Measurements from ENCODE around the gene DNAJC22.

DNAJC22 gene

GRCh38 chr12:49342914-49343731, 3.6 kb upstream of the DNAJC22 start:
- TF ChIP-seq POU2F2 (IDR thresholded peaks at IDR 0.05; ENCODE audit: low read depth, low read length), result no peak
- no peak for TF ChIP-seq POLR2A (IDR thresholded peaks at IDR 0.05; ENCODE audit: low read depth, low read length)
- TF ChIP-seq POLR2AphosphoS5 (IDR thresholded peaks at IDR 0.05; ENCODE audit: low read depth, low read length), result no peak
- FAIRE-seq (peak; percentile 89), DNase-seq (ENCODE audit: insufficient read length, low spot score) (no peak)

DNA sequence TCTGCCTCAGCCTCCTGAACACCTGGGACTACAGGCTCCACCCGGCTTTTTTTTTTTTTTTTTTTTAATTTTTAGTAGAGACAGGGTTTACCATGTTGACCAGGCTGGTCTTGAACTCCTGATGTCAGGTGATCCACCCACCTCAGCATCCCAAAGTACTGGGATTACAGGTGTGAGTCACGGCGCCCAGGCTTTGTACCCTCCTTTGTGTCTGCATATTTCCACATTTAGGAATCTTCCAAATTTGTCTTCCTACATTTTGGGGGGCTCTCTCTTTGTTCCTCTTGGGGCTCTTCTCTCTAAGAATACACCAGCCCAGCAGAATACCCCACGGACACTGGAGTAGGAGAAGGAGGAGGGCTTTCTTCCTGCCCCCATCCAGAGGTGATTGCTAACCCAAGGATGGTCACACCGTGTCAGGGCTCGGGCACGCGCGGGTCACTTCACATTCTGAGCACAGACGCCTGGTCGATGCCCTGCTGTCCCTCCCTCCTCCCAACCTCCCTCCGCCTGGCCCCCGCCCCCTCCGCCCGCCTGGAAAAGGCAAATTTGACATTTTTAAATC, 2.1 kb upstream of the DNAJC22 start:
- no peak for FAIRE-seq
- no peak for DNase-seq (ENCODE audit: insufficient read length, low spot score)
- TF ChIP-seq TAF1 (IDR thresholded peaks at IDR 0.05; ENCODE audit: low read depth, low read length) (no peak), SPI1 (IDR thresholded peaks at IDR 0.05; ENCODE audit: low read depth, low read length) (no peak), POLR2A (IDR thresholded peaks at IDR 0.05; ENCODE audit: low read depth, low read length) (no peak), POU2F2 (IDR thresholded peaks at IDR 0.05; ENCODE audit: low read depth, low read length) (no peak), POLR2AphosphoS5 (IDR thresholded peaks at IDR 0.05; ENCODE audit: low read depth, low read length) (no peak), PAX5 (IDR thresholded peaks at IDR 0.05; ENCODE audit: insufficient read depth, low read length, severe bottlenecking) (no peak)

- DNase-seq (ENCODE audit: insufficient read length, low spot score) (peak; percentile 64), FAIRE-seq (peak; percentile 55)
- no peak for TF ChIP-seq POLR2A (IDR thresholded peaks at IDR 0.05; ENCODE audit: low read depth, low read length)
- TF ChIP-seq TAF1 (IDR thresholded peaks at IDR 0.05; ENCODE audit: low read depth, low read length), result no peak
- TF ChIP-seq PAX5 (IDR thresholded peaks at IDR 0.05; ENCODE audit: insufficient read depth, low read length, severe bottlenecking), result peak; percentile 92
Observed at GRCh38 chr12:49345051-49345824, 1.4 kb upstream of the DNAJC22 start.

DNA sequence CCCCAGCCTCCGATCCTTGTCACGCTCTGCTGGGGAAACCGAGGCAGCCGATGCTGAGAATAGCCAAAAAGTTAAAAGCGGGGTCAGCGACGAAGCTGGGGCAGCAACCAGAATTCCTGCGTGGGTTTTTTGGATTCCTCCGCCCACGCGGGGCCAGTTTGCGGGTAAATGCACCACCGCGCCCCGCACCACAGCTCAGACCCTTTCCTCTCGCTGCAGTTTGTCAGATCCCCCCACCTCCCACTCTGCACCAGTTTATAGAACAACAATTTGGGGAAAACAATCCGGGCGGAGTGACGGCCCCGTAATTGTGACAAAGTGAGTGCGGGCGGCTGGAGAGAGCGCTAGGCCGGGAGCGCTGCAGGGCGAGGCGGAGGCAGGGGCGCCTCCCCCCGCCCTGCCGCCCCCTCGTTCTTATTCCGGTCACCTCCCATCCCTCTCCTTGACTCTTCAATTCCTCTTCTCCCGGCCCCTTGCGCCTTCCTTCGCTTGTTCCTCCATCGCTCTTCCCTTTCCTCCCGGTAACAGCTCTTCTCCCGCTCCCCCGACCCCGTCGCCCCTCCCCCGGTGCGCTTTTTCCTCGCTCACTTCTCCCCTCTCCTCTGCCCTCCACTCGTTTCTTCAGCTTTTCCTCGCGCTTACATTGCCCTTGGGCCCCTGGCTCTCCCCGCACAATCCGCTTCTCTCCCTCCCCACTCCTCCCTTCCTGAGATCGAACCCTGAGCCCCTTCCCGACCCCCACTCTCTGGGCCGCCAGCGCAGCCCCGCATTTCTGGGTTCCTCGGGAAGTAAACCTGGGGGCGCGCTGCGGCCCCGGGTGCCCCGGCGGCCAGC, 646 bp upstream of the DNAJC22 start:
- no peak for DNase-seq (ENCODE audit: insufficient read length, low spot score)

DNA sequence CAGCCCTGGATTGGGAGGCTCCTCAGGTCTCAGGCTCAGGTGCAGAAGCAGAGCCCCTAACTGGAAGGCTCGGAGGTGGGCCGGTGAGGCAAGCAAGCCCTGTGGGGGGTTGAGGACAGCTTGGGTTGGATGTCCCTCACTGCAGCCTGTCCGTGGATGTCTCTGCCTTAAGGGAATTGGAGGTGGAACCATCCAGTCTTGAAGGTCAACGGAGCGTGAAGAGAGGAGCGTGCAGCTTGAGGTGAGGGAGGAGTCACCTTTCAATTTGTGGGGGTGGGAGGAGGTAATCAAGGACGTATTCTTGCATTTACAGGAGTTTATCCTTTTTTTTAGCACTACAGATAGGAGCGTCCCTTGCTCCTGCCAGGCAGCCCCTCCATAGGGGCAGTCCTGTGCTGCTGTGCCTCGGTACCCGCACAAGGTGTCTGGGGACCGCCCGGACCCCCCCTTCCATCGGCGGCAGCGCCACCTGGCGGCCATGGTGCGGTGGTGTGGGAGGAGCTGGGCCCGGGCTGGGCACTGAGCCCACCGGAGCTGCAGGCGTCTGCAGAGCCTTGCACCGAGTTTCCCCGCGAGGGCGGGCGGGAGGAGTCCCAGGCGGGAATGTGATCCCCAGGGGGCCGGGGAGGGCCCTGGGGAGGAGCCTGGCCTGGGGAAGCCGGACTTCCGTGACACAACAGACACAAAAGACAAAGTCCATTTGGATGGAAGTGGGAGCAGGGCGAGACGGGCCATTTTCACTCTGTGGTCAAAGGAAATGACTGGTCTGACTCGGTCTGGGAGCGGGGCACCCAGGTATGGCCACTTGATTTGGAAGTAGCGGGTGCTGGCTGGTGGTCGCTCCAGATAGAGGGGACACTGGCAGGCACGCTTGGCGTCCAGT, 864 bp downstream of the DNAJC22 start:
- DNase-seq (ENCODE audit: insufficient read length, low spot score) (peak; percentile 91), FAIRE-seq (peak; percentile 82)
- TF ChIP-seq POLR2AphosphoS5 (IDR thresholded peaks at IDR 0.05; ENCODE audit: low read depth, low read length) (no peak), POLR2A (IDR thresholded peaks at IDR 0.05; ENCODE audit: low read depth, low read length) (no peak), PAX5 (IDR thresholded peaks at IDR 0.05; ENCODE audit: insufficient read depth, low read length, severe bottlenecking) (no peak), SPI1 (IDR thresholded peaks at IDR 0.05; ENCODE audit: low read depth, low read length) (no peak), POU2F2 (IDR thresholded peaks at IDR 0.05; ENCODE audit: low read depth, low read length) (no peak), TAF1 (IDR thresholded peaks at IDR 0.05; ENCODE audit: low read depth, low read length) (no peak)

More for the DNA sequence above, 646 bp upstream of the DNAJC22 start:
- TF ChIP-seq POU2F2 (IDR thresholded peaks at IDR 0.05; ENCODE audit: low read depth, low read length) (no peak), TAF1 (IDR thresholded peaks at IDR 0.05; ENCODE audit: low read depth, low read length) (no peak), POLR2A (IDR thresholded peaks at IDR 0.05; ENCODE audit: low read depth, low read length) (no peak), POLR2AphosphoS5 (IDR thresholded peaks at IDR 0.05; ENCODE audit: low read depth, low read length) (no peak), PAX5 (IDR thresholded peaks at IDR 0.05; ENCODE audit: insufficient read depth, low read length, severe bottlenecking) (no peak), SPI1 (IDR thresholded peaks at IDR 0.05; ENCODE audit: low read depth, low read length) (no peak)
- no peak for FAIRE-seq

GRCh38 chr12:49348781-49349180, 2.1 kb downstream of the DNAJC22 start:
- FAIRE-seq (no peak), DNase-seq (ENCODE audit: insufficient read length, low spot score) (no peak)
- TF ChIP-seq PAX5 (IDR thresholded peaks at IDR 0.05; ENCODE audit: insufficient read depth, low read length, severe bottlenecking), result no peak
- TF ChIP-seq POLR2AphosphoS5 (IDR thresholded peaks at IDR 0.05; ENCODE audit: low read depth, low read length), result no peak
- no peak for TF ChIP-seq POLR2A (IDR thresholded peaks at IDR 0.05; ENCODE audit: low read depth, low read length)
- TF ChIP-seq SPI1 (IDR thresholded peaks at IDR 0.05; ENCODE audit: low read depth, low read length), result no peak
- TF ChIP-seq TAF1 (IDR thresholded peaks at IDR 0.05; ENCODE audit: low read depth, low read length), result no peak

GRCh38 chr12:49349266-49349665, 2.6 kb downstream of the DNAJC22 start:
- TF ChIP-seq POLR2AphosphoS5 (IDR thresholded peaks at IDR 0.05; ENCODE audit: low read depth, low read length) (no peak), POU2F2 (IDR thresholded peaks at IDR 0.05; ENCODE audit: low read depth, low read length) (no peak)
- DNase-seq (ENCODE audit: insufficient read length, low spot score), result no peak
- FAIRE-seq, result no peak

DNA sequence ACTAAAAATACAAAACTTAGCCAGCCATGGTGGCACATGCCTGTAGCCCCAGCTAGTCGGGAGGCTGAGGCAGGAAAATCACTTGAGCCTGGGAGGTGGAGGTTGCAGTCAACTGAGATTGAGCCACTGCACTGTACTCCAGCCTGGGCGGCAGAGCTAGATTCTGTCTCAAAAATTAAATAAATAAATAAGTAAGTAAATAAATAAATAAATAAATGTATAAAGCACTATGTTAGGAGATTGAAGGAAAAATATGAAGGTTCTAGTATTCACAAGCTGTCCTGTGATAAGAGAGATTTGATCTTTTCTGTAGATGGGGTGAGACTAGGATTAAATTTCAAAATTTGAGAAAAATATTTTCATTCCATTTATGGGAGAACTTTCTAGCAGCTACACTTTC, 5.7 kb downstream of the DNAJC22 start:
- DNase-seq (ENCODE audit: insufficient read length, low spot score) (no peak), FAIRE-seq (no peak)
- TF ChIP-seq SPI1 (IDR thresholded peaks at IDR 0.05; ENCODE audit: low read depth, low read length) (no peak), TAF1 (IDR thresholded peaks at IDR 0.05; ENCODE audit: low read depth, low read length) (no peak), POLR2AphosphoS5 (IDR thresholded peaks at IDR 0.05; ENCODE audit: low read depth, low read length) (no peak), PAX5 (IDR thresholded peaks at IDR 0.05; ENCODE audit: insufficient read depth, low read length, severe bottlenecking) (no peak), POLR2A (IDR thresholded peaks at IDR 0.05; ENCODE audit: low read depth, low read length) (no peak), POU2F2 (IDR thresholded peaks at IDR 0.05; ENCODE audit: low read depth, low read length) (no peak)
